GM19463 (cell line): ENCODE measurements around the gene GLIS1.

Experiments
- ATAC-seq: cut with Tn5 transposase; IDR thresholded peaks from one replicate; pipeline ENCODE4 v1.9.1; 2021; ENCODE audit warnings: mild to moderate bottlenecking, moderate library complexity; ENCODE audit not compliant: unreplicated experiment

GLIS1 gene

GRCh38 chr1:53681351-53681976, 57.5 kb downstream of the GLIS1 start:
- ATAC-seq: no peak

- no peak for ATAC-seq
These were observed 58.1 kb downstream of the GLIS1 start for GRCh38 chr1:53680868-53681267.

DNA sequence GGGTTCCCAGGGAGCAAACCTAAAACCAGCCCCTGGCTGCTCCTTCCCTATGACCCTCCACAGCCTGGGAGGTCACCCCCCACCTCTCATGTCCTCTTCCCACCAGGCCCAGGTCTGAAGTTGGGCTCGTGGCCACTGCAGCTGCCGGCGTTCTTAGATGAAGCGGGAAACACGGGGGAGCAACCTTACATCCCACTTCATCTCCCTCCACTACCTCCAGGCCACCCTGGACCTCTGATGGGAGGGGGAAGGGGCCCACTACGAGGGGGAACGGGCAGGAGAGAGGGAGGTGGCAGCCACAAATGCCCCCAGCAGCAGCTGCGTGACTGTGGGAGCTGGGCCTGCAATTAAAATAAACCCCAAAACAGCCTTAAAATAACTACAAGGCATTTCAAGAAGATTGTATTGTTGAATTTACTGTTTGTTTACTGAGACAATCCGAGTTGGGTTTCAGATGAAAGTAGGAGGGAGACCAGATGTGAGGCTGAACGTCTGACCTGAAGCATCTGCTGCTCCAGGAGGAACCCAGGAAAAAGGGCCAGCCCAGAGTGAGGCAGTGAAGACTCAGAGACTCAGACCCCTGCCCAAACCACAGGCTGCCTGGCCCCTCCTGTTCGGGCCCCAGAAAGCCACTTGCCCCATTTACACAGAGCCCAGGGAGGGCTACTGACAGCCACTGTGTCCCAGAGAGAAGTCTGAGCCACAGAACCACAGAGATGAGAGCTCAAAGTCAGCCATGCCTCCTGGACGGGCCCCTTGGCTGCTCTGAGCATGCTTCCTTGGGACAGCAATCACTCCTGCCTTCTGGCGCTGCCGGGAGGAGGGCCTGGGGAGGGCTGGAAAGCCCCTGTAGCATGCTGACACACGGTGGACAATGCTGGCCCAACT, 59.8 kb downstream of the GLIS1 start:
- no peak for ATAC-seq

- ATAC-seq: no peak
These were observed 60.5 kb downstream of the GLIS1 start for GRCh38 chr1:53678507-53678906.

GRCh38 chr1:53678046-53678445, 60.9 kb downstream of the GLIS1 start:
- no peak for ATAC-seq

DNA sequence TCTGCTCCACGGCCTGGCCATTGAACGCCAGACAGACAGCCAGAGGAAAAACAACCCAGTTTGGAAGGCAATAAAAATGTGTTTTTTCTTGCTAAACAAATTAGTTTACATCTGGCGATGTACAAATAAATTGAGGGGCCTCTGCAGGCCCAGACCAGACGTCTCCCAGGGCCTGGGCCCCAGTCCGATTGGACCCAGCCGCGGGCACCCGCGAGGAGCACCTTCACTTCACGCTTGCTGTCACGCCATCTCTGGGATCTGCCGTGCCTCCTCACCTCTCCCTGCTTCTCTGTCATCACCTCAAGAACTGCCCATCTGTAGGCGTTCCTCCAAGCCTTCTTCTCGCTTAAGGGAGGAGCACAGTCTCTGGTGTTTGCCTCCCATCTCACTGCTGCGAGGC, 61.5 kb downstream of the GLIS1 start:
- ATAC-seq: no peak

DNA sequence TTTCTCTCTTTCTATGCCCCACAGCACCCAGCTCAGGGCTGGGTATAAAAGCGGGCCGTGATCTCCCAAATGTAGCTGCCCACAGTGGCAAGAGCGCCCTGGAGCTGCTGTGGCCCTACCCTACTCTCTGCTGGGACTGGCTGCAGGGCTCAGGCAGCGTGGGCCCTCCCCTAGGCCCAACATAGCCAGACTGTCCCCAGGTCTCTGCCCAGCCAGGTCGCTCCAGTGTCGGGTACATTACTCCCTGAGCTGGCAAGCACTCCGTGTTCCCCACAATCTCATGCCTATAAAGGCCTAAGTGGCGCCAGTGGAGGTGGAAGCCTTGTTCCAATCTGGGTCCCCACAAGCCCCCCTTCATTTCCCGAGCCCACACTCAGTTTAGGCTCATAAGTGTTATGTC, 66.2 kb downstream of the GLIS1 start:
- ATAC-seq: no peak

GRCh38 chr1:53672243-53672642, 66.7 kb downstream of the GLIS1 start:
- ATAC-seq: no peak

- ATAC-seq: no peak
These were observed 69.3 kb downstream of the GLIS1 start for GRCh38 chr1:53669621-53670191.

GRCh38 chr1:53666566-53666965, 72.4 kb downstream of the GLIS1 start:
- ATAC-seq: no peak

DNA sequence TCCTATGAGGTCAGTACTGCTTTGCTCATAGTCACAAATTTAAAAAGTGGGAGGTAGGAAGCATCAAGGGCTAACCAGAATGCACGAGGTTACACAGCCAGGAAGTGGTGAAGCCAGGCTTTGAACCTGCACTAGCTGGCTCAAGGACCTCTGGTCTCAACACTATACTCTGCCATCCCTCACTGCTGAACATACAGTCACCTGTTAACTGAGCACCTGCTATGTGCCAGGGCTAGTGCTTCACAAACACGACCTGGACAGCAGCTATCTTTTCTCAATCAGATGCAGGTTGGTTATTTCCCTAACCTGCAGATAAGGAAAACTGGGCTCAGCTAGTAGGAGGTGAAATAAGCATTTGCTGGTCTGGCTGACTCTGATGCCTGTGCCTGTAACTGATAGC, 73.0 kb downstream of the GLIS1 start:
- no peak for ATAC-seq

DNA sequence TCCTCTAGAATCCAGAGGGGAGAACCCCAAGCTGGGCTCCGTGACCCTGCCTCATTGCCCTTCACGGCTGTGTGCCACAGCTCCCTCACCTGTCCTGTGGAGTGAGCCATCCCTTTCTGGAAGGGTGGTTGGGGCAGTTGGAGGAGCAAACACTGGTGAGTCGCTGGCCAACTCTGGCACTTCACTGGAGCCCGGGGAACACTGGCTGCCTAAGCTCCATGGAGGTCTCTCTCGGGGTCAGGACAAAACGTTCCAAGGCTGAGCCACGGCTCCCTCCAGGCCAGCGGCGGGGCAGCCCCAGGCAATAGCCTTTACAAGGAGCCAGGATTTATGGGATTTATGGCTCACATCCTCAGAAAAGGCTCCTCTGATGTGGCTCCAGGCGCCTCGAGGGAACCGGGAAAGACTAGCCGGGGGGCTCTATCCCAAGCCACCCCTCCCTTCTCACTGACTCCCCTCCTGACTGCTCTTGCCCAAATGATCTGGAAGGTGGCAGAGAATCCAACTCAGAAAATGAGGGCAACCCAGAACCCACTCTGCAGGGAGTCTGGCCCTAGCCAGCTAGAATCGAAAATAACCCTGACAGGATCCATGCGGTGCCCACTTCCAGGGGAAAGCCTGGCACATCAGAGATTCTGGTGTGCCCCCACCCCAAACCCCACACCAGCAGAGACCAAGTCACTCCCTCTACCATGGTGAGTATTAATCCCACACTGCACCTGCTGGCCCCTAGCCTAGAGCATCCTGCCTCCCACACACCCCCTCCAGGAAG, 75.2 kb downstream of the GLIS1 start:
- ATAC-seq: no peak

DNA sequence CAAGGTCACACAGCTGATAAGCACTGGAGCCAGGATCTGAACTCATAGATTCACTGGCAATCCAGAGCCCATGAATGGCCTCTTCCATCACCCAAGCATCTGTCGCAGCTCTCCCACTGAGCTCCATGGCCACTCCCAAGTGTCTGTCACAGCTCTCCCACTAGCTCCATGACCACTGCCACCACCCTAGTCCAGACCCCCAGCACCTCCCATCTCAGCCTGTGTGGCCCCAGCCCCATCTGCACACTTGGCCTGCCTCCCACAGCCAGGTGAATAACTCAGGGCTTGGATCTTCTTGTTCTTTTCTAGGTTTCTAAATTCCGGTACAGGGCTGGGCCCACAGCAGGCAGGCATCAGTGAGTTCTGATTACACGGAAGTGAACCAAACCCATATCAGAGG, 76.0 kb downstream of the GLIS1 start:
- ATAC-seq: no peak

DNA sequence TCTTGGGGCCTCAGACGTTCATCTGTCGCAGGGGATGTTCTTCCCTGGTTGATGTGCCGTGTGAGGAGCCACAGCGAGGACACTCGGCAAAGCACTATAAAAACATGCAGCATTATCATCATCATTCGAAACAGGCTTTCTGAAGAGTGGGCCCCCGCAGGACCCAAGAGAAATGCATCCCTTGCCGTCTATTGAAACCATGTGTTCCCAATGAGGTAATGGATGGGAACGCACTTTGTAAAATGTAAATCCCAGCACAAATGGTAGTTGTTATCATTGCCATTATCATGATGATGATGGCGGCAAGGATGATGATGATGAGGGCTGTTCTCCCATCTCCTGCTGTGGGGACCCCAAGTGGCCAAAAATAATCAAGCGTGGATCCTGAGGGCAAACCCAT, 76.8 kb downstream of the GLIS1 start:
- ATAC-seq: no peak

- no peak for ATAC-seq
These were observed 77.5 kb downstream of the GLIS1 start for GRCh38 chr1:53661496-53661895.

DNA sequence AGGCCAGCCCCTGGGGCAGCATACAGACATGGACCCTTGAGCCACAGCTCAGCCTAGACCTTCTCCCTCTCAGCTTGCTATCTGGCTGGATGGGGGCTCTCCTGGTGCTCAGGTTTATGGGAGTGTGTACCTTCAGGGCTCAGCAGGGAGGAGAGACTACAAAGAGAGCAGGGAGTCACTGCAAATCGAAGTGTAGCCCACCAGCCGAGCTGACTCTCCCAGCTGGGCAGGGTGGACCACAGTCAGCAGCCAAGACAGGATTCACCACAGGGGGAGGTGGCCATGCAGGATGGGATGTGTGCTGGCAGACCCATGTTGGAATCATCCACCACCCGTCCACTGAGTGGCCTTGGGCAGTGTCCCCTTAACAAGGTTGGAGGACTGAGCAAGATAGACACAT, 78.3 kb downstream of the GLIS1 start:
- no peak for ATAC-seq

DNA sequence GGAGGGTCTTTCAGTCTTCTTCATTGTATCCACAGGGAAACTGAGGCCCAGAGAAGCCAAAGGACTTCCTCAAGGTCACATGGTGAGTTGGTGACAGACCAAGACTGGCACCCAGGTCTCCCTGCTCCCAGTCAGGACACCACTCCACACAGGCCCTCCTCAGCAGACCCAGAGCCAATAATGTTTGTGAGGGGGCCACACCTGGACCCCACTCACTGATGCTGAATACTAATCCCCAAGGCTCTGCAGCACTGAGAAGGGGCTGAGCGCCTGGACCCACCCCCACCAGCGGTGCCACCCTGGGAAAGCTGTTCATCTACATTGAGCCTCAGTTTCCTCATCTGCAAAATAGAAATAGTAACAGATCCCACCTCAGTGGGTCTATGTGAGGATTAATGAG, 79.5 kb downstream of the GLIS1 start:
- no peak for ATAC-seq

GRCh38 chr1:53658489-53659230, 80.3 kb downstream of the GLIS1 start:
- no peak for ATAC-seq

DNA sequence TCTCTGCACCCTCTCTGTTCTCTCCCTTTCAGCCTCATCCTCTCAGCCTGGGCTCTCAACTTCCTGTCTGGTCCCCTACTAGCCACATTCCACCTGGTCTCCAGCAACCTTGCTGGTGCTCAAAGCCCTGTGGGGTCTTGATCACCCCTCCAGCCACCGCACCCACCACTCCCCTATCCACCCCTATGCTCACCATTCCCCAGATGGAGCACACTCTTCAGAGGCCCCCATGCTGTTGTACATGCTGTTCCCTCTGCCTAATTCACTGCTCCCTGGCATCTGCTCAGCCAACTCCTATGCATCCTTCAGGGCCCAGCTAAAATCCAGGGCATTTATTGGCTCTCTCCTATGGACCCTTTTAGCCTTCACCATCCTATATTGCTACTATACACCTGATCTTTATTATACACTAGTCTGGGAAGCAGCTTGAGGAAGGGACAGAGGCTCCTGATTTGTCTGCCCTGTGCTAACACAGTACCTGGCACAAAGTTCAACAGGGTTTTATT, 81.0 kb downstream of the GLIS1 start:
- ATAC-seq: no peak

- no peak for ATAC-seq
These were observed 81.5 kb downstream of the GLIS1 start for GRCh38 chr1:53657531-53657805.
